ENCODE results near the gene RBM14.

The RBM14 gene

DNA sequence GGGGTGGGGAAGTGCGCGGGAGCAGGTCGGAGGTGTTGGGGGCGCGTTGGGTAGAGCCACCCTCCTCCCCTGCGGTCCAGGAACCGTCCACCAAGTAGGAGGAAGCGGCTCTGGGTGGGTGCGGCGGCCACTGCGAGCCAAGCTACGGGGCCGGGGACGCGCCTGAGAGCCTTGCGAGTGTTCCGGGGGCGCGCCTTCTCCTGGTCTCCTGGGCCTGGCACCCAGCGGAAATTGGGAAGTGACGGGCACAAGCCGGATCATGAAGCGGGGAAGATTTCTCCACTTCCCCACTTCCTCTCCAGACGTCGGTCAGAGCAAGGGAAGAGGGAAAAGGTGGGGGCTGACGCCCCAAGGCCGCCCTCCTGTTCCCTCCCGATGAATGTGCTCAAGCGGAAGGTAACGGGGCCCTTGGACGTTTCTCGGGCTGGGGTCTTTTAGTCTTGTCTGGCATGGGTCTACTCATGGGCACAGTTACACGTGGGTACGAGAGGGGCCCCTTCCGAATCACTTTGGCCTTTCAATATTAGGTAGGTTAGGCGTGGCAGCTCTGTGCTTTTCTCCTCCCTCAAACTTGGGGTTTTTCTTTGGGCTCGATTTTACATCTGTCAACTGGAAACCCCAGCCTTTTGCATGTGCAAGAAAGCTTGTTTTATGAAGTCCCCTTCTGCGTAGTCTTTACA, 865 bp downstream of the RBM14 start:
- peak overlapping the region; percentile 97 for H3K27ac ChIP-seq (ENCODE audit: low read length)
- H3K27me3 ChIP-seq (ENCODE audit: control insufficient read depth in 1 of 2, insufficient read depth in 2 of 2, low read length in 2 of 2): no peaks in the 10 kb centered on the region
- H3K36me3 ChIP-seq (ENCODE audit: control insufficient read depth in 2 of 2, insufficient read depth in 2 of 2, low read length in 2 of 2): peaks cover 0 to 2% of the 10 kb centered on the region in 2 donors
- peaks cover 36% of the 10 kb centered on the region for H3K4me1 ChIP-seq (ENCODE audit: control insufficient read depth, insufficient read depth, low read length)
- peak overlapping the region; percentile 97 to 99 for H3K9ac ChIP-seq (ENCODE audit: low read length in 2 of 2)
- no peaks in the 10 kb centered on the region for H3K9me3 ChIP-seq (ENCODE audit: control insufficient read depth in 2 of 2, low read length in 2 of 2)
- H3K4me3 ChIP-seq (ENCODE audit: low read length in 2 of 2): peak overlapping the region; percentile 99

DNA sequence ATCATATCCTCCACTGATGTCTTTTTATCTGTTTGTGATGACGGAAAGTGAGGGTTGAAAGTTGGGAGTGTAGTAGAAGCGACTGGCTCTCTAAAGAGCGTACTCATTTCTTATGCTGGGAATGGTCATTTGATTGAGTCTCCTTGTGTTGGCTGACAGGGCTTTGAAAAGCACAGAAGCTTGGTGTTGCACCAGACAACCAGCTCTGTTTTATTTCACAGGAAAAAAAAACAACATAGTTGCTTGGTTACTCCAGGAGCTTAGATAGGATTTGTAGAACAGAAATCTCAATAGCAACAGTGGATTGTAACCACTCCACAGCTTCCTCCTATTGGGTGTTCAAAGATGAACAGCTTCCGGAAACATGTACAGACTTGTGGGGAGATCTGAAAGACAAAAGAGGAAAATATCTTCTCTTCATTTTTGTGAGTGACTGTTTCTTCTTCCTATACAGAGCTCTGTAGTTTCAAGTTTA, 2.7 kb downstream of the RBM14 start:
- Histone ChIP-seq H3K4me3 (ENCODE audit: low read length in 2 of 2) (peak overlapping the region; percentile 99), H3K9ac (ENCODE audit: low read length in 2 of 2) (peak overlapping the region; percentile 97 to 99), H3K9me3 (ENCODE audit: control insufficient read depth in 2 of 2, low read length in 2 of 2) (no peaks in the 10 kb centered on the region), H3K27ac (ENCODE audit: low read length) (peak overlapping the region; percentile 97), H3K4me1 (ENCODE audit: control insufficient read depth, insufficient read depth, low read length) (peaks cover 54% of the 10 kb centered on the region), H3K36me3 (ENCODE audit: control insufficient read depth in 2 of 2, insufficient read depth in 2 of 2, low read length in 2 of 2) (peaks cover 0 to 7% of the 10 kb centered on the region in 2 donors), H3K27me3 (ENCODE audit: control insufficient read depth in 1 of 2, insufficient read depth in 2 of 2, low read length in 2 of 2) (no peaks in the 10 kb centered on the region)

DNA sequence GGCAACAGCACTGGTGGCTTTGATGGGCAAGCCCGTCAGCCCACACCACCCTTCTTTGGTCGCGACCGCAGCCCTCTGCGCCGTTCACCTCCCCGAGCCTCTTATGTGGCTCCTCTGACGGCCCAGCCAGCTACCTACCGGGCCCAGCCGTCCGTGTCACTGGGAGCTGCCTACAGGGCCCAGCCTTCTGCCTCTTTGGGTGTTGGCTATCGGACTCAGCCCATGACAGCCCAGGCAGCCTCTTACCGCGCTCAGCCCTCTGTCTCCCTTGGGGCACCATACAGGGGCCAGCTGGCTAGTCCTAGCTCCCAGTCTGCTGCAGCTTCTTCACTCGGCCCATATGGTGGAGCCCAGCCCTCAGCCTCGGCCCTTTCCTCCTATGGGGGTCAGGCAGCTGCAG, 8.0 kb downstream of the RBM14 start:
- Histone ChIP-seq H3K27ac (ENCODE audit: low read length) (peak overlapping the region; percentile 90), H3K9me3 (ENCODE audit: control insufficient read depth in 2 of 2, low read length in 2 of 2) (no peaks in the 10 kb centered on the region), H3K9ac (ENCODE audit: low read length in 2 of 2) (peak overlapping the region in 1 of 2 donors; percentile 53), H3K27me3 (ENCODE audit: control insufficient read depth in 1 of 2, insufficient read depth in 2 of 2, low read length in 2 of 2) (no peaks in the 10 kb centered on the region), H3K4me1 (ENCODE audit: control insufficient read depth, insufficient read depth, low read length) (peaks cover 59% of the 10 kb centered on the region), H3K4me3 (ENCODE audit: low read length in 2 of 2) (no peak overlapping the region), H3K36me3 (ENCODE audit: control insufficient read depth in 2 of 2, insufficient read depth in 2 of 2, low read length in 2 of 2) (peaks cover 52 to 57% of the 10 kb centered on the region in 2 donors)

DNA sequence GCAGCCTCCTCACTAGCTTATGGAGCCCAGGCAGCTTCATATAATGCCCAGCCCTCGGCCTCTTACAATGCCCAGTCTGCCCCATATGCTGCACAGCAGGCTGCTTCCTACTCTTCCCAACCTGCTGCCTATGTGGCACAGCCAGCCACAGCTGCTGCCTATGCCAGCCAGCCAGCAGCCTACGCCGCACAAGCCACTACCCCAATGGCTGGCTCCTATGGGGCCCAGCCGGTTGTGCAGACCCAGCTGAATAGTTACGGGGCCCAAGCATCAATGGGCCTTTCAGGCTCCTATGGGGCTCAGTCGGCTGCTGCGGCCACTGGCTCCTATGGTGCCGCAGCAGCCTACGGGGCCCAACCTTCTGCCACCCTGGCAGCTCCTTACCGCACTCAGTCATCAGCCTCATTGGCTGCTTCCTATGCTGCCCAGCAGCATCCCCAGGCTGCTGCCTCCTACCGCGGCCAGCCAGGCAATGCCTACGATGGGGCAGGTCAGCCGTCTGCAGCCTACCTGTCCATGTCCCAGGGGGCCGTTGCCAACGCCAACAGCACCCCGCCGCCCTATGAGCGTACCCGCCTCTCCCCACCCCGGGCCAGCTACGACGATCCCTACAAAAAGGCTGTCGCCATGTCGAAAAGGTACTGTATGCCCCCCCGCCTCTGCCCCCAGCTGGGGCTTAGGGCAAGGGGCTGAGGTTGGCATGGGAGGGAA, 8.8 kb downstream of the RBM14 start:
- no peaks in the 10 kb centered on the region for H3K27me3 ChIP-seq (ENCODE audit: control insufficient read depth in 1 of 2, insufficient read depth in 2 of 2, low read length in 2 of 2)
- peaks cover 59% of the 10 kb centered on the region for H3K4me1 ChIP-seq (ENCODE audit: control insufficient read depth, insufficient read depth, low read length)
- peaks cover 56 to 61% of the 10 kb centered on the region in 2 donors for H3K36me3 ChIP-seq (ENCODE audit: control insufficient read depth in 2 of 2, insufficient read depth in 2 of 2, low read length in 2 of 2)
- H3K9ac ChIP-seq (ENCODE audit: low read length in 2 of 2): no peak overlapping the region
- H3K9me3 ChIP-seq (ENCODE audit: control insufficient read depth in 2 of 2, low read length in 2 of 2): no peaks in the 10 kb centered on the region
- H3K27ac ChIP-seq (ENCODE audit: low read length): peak overlapping the region; percentile 90
- no peak overlapping the region for H3K4me3 ChIP-seq (ENCODE audit: low read length in 2 of 2)

DNA sequence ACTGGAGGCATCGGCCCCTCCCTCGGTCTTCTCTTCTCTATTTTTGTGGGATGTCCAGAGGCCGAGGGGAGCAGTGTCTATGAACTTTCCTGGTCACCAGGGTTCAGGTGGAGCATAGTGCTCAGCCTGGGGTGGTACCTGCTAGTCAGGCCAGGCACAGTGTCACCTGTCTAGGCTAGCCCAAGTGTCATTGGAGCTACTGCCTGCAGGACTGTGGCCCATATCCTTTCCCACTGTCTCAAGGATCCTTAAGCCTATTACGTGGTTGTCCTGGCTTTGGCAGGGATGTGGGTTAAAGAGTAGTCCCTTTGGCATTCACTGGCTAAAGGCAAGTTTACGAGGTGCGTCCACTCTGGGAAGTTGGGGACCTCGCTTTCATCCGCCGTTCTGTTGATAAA, 9.3 kb downstream of the RBM14 start:
- Histone ChIP-seq H3K9ac (ENCODE audit: low read length in 2 of 2) (no peak overlapping the region), H3K27me3 (ENCODE audit: control insufficient read depth in 1 of 2, insufficient read depth in 2 of 2, low read length in 2 of 2) (no peaks in the 10 kb centered on the region), H3K36me3 (ENCODE audit: control insufficient read depth in 2 of 2, insufficient read depth in 2 of 2, low read length in 2 of 2) (peaks cover 58 to 61% of the 10 kb centered on the region in 2 donors), H3K27ac (ENCODE audit: low read length) (peak overlapping the region; percentile 31), H3K9me3 (ENCODE audit: control insufficient read depth in 2 of 2, low read length in 2 of 2) (no peaks in the 10 kb centered on the region), H3K4me3 (ENCODE audit: low read length in 2 of 2) (no peak overlapping the region), H3K4me1 (ENCODE audit: control insufficient read depth, insufficient read depth, low read length) (peaks cover 54% of the 10 kb centered on the region)

DNA sequence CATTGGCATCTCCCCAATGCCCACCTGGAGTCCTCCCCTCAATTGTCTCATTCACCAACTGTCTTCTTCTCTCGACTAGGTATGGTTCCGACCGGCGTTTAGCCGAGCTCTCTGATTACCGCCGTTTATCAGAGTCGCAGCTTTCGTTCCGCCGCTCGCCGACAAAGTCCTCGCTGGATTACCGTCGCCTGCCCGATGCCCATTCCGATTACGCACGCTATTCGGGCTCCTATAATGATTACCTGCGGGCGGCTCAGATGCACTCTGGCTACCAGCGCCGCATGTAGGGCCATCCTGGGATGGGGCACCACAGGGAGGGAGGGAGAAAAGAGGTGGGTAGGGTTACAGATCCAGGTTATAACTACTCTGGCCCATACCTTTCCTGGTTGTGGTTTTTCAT, 10.0 kb downstream of the RBM14 start:
- no peaks in the 10 kb centered on the region for H3K27me3 ChIP-seq (ENCODE audit: control insufficient read depth in 1 of 2, insufficient read depth in 2 of 2, low read length in 2 of 2)
- H3K4me3 ChIP-seq (ENCODE audit: low read length in 2 of 2): no peak overlapping the region
- H3K9me3 ChIP-seq (ENCODE audit: control insufficient read depth in 2 of 2, low read length in 2 of 2): no peaks in the 10 kb centered on the region
- peaks cover 58 to 61% of the 10 kb centered on the region in 2 donors for H3K36me3 ChIP-seq (ENCODE audit: control insufficient read depth in 2 of 2, insufficient read depth in 2 of 2, low read length in 2 of 2)
- H3K4me1 ChIP-seq (ENCODE audit: control insufficient read depth, insufficient read depth, low read length): peaks cover 47% of the 10 kb centered on the region
- H3K27ac ChIP-seq (ENCODE audit: low read length): peak overlapping the region; percentile 31
- H3K9ac ChIP-seq (ENCODE audit: low read length in 2 of 2): no peak overlapping the region

DNA sequence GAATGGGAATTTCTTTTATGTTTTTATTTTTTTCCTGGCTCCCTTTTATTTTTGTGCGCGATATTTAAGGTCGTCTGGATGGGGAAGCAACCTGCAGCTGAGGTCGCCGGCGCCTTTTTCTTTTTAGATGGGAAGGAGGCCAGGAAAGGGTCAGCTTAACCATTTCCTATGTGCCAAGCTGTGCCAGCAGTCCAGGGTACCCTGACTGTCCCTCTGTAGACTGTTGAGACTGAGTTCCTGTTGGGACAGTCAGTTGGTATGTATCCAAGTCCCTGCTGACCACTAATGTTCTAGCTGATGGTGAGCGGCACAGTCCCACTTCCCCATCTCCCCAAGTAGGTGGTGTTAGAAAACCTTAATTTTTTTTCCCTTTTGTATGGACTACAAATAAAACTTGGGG, 10.5 kb downstream of the RBM14 start:
- Histone ChIP-seq H3K9me3 (ENCODE audit: control insufficient read depth in 2 of 2, low read length in 2 of 2) (no peaks in the 10 kb centered on the region), H3K9ac (ENCODE audit: low read length in 2 of 2) (no peak overlapping the region), H3K36me3 (ENCODE audit: control insufficient read depth in 2 of 2, insufficient read depth in 2 of 2, low read length in 2 of 2) (peaks cover 58 to 61% of the 10 kb centered on the region in 2 donors), H3K4me3 (ENCODE audit: low read length in 2 of 2) (no peak overlapping the region), H3K4me1 (ENCODE audit: control insufficient read depth, insufficient read depth, low read length) (peaks cover 44% of the 10 kb centered on the region), H3K27me3 (ENCODE audit: control insufficient read depth in 1 of 2, insufficient read depth in 2 of 2, low read length in 2 of 2) (no peaks in the 10 kb centered on the region), H3K27ac (ENCODE audit: low read length) (peak overlapping the region; percentile 31)

GRCh38 chr11:66628061-66628603, 11.7 kb downstream of the RBM14 start:
- Histone ChIP-seq H3K9me3 (ENCODE audit: control insufficient read depth in 2 of 2, low read length in 2 of 2) (no peaks in the 10 kb centered on the region), H3K4me1 (ENCODE audit: control insufficient read depth, insufficient read depth, low read length) (peaks cover 39% of the 10 kb centered on the region), H3K27ac (ENCODE audit: low read length) (no peak overlapping the region), H3K4me3 (ENCODE audit: low read length in 2 of 2) (no peak overlapping the region), H3K27me3 (ENCODE audit: control insufficient read depth in 1 of 2, insufficient read depth in 2 of 2, low read length in 2 of 2) (no peaks in the 10 kb centered on the region), H3K9ac (ENCODE audit: low read length in 2 of 2) (no peak overlapping the region), H3K36me3 (ENCODE audit: control insufficient read depth in 2 of 2, insufficient read depth in 2 of 2, low read length in 2 of 2) (peaks cover 58 to 61% of the 10 kb centered on the region in 2 donors)

DNA sequence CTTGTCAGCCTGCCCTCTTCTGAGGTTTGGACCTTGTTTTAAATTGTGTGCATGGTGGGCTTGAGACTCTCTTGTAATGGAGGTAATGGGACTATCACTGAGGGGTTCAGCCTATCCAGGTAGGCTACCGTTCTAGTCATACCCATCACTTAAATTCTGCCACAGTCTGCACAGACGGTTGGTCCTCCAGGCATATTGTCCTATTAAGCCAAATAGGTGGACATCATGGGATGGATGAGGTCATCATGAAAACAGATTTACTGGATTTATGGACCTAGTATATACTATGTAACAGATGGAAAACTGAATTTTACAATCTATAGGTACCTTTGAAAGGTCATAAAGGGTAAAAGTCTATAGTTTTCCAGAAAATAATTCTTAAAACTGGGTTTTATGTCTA, 12.9 kb downstream of the RBM14 start:
- Histone ChIP-seq H3K9ac (ENCODE audit: low read length in 2 of 2) (no peak overlapping the region), H3K27me3 (ENCODE audit: control insufficient read depth in 1 of 2, insufficient read depth in 2 of 2, low read length in 2 of 2) (no peaks in the 10 kb centered on the region), H3K9me3 (ENCODE audit: control insufficient read depth in 2 of 2, low read length in 2 of 2) (no peaks in the 10 kb centered on the region), H3K4me1 (ENCODE audit: control insufficient read depth, insufficient read depth, low read length) (peaks cover 29% of the 10 kb centered on the region), H3K27ac (ENCODE audit: low read length) (no peak overlapping the region), H3K4me3 (ENCODE audit: low read length in 2 of 2) (no peak overlapping the region), H3K36me3 (ENCODE audit: control insufficient read depth in 2 of 2, insufficient read depth in 2 of 2, low read length in 2 of 2) (peaks cover 54 to 57% of the 10 kb centered on the region in 2 donors)

- Histone ChIP-seq H3K9ac (ENCODE audit: low read length in 2 of 2) (no peak overlapping the region), H3K27me3 (ENCODE audit: control insufficient read depth in 1 of 2, insufficient read depth in 2 of 2, low read length in 2 of 2) (no peaks in the 10 kb centered on the region), H3K36me3 (ENCODE audit: control insufficient read depth in 2 of 2, insufficient read depth in 2 of 2, low read length in 2 of 2) (peaks cover 29 to 32% of the 10 kb centered on the region in 2 donors), H3K27ac (ENCODE audit: low read length) (no peak overlapping the region), H3K4me1 (ENCODE audit: control insufficient read depth, insufficient read depth, low read length) (peaks cover 13% of the 10 kb centered on the region), H3K9me3 (ENCODE audit: control insufficient read depth in 2 of 2, low read length in 2 of 2) (no peaks in the 10 kb centered on the region), H3K4me3 (ENCODE audit: low read length in 2 of 2) (no peak overlapping the region)
These were observed 15.5 kb downstream of the RBM14 start for GRCh38 chr11:66631883-66632282.
